Skeletal muscle satellite cell (primary cell): Measurements from ENCODE around the gene DZIP1L.

Experiments used
- H3K27me3 ChIP-seq: 2 replicates; pipeline ENCODE4 v1.7.0; 2013; ENCODE audit warnings: low read length; ENCODE audit not compliant: control insufficient read depth, insufficient read depth
- H3K36me3 ChIP-seq: 2 replicates; pipeline ENCODE4 v1.7.0; 2013; ENCODE audit warnings: mild to moderate bottlenecking, control low read depth, low read length; ENCODE audit not compliant: insufficient read depth
- H3K4me1 ChIP-seq: 2 replicates; pipeline ENCODE4 v1.7.0; 2013; ENCODE audit warnings: low read length; ENCODE audit not compliant: control insufficient read depth, insufficient read depth
- H3K4me2 ChIP-seq: 2 replicates; pipeline ENCODE4 v1.7.0; 2013; ENCODE audit warnings: mild to moderate bottlenecking, low read length
- H3K4me3 ChIP-seq: 2 replicates; pipeline ENCODE4 v1.7.0; 2013; ENCODE audit warnings: low read length
- H3K9ac ChIP-seq: 2 replicates; pipeline ENCODE4 v1.7.0; 2013; ENCODE audit warnings: mild to moderate bottlenecking, low read depth, low read length, moderate library complexity
- H3K9me3 ChIP-seq: replicated peaks from 2 replicates; pipeline ENCODE4 v1.7.0; 2013; ENCODE audit warnings: mild to moderate bottlenecking, control low read depth, low read length

Gene DZIP1L

DNA sequence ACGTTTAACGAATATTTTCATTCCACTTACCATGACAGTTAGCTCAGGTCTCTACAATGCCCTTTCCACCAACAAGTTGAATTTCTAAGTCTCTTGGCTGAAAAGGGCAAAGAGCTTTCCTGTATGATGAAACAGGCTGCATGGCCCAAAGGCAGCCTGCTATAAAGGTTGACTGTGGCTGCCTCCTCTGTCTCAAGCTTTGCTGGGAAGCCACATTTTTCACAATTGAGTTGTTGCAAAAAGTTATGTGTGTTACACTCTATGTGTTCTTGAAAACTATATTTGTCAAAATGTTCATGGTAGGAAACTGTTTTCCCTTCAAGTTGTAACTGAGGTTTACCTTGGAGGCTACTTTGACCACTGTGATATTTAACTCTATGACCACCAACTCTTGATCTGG lies 49.5 kb downstream of the DZIP1L start:
- H3K4me2 ChIP-seq, result no peak overlapping the region
- no peaks in the 10 kb centered on the region for H3K27me3 ChIP-seq
- H3K9ac ChIP-seq, result no peak overlapping the region
- no peak overlapping the region for H3K4me3 ChIP-seq
- H3K9me3 ChIP-seq, result no peaks in the 10 kb centered on the region
- H3K36me3 ChIP-seq, result peaks cover 54% of the 10 kb centered on the region
- peaks cover 11% of the 10 kb centered on the region for H3K4me1 ChIP-seq

DNA sequence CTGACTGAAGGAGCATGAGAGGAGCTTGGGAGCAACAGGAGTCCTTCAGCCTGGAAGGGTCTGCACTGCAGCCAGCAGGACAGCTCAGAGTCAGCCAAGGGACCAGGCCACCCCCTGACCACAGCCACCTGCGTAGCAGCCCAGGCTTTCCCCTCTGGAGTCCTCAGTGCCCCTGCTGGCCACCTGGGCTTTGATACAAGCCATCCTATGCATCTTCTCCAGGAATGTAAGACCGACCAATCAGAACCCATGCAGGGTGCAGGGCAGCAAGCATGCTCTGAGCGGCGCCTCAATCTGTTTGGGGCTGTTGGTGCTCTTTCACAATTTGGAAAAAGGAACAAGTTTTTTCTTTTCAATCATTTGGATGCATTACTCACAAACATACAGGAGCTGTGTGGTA lies 52.0 kb downstream of the DZIP1L start:
- no peak overlapping the region for H3K4me3 ChIP-seq
- no peak overlapping the region for H3K9ac ChIP-seq
- no peaks in the 10 kb centered on the region for H3K27me3 ChIP-seq
- no peaks in the 10 kb centered on the region for H3K9me3 ChIP-seq
- peaks cover 54% of the 10 kb centered on the region for H3K36me3 ChIP-seq
- peaks cover 7% of the 10 kb centered on the region for H3K4me1 ChIP-seq
- H3K4me2 ChIP-seq, result no peak overlapping the region

DNA sequence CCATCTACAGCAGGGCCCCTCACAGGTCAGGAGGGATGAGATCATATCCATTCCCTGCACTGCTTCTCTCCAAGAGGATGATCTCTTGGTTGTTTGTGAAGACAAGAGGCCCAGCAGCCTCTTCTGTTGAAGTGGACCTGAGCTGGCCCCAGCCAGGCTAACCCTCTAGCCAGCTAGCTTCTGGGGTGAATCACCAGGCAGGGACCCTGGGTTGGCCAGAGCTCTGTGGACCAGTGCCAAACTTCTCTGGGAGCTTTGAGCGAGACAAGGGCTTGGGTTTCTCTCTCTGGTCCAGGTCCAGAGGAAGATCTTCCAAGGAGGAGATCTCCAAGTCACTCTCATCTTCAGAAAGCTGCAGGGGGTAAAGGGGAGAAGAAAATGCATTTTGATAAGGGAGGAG lies 52.8 kb downstream of the DZIP1L start:
- Histone ChIP-seq H3K27me3 (no peaks in the 10 kb centered on the region), H3K36me3 (peaks cover 48% of the 10 kb centered on the region)

DNA sequence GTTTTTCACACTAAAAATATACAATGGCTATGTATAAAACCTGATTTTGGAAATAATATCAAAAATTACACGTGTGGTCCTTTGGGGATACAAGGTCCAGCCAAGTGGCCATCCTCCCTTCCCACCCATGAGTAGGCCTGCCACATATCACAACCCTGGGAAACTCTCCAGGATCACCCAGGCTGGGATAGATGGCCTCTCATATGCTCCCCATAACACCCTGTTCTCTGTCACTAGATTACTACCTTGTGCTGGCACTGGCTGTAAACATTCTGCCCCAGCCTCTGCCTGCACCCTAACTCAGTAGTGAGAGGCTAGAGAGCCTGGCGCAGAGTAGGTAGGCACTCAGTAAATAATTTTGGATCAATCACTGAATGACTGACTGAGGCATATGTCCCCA lies 53.4 kb downstream of the DZIP1L start:
- Histone ChIP-seq H3K36me3 (peaks cover 48% of the 10 kb centered on the region), H3K4me1 (peaks cover 7% of the 10 kb centered on the region), H3K4me2 (no peak overlapping the region), H3K4me3 (no peak overlapping the region), H3K27me3 (no peaks in the 10 kb centered on the region), H3K9ac (no peak overlapping the region), H3K9me3 (no peaks in the 10 kb centered on the region)

More for the DNA sequence above, 52.8 kb downstream of the DZIP1L start:
- H3K4me3 ChIP-seq, result no peak overlapping the region
- H3K9me3 ChIP-seq, result no peaks in the 10 kb centered on the region
- no peak overlapping the region for H3K9ac ChIP-seq
- no peak overlapping the region for H3K4me2 ChIP-seq
- peaks cover 7% of the 10 kb centered on the region for H3K4me1 ChIP-seq

DNA sequence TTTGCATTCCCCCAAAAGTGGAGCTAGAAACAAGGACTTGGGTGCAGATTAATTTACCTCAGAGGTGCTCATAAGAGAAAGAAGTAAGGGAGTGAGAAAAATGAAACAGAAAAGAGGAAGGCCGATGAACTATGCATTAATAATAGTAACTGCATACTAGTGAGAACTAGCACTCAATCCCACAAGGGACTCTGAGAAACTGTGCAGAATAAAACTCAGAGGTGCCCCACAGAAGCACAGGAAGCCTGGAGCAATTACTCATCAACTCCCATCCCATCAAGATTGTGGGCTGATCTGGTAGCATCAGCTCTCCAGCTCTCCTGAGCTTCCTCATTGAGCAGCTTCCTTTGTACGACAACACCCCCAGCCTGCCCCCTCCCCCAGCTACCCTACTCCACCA lies 54.6 kb downstream of the DZIP1L start:
- Histone ChIP-seq H3K4me1 (peaks cover 7% of the 10 kb centered on the region), H3K27me3 (no peaks in the 10 kb centered on the region), H3K9me3 (no peaks in the 10 kb centered on the region), H3K9ac (no peak overlapping the region), H3K4me2 (no peak overlapping the region), H3K4me3 (no peak overlapping the region), H3K36me3 (peaks cover 39% of the 10 kb centered on the region)

DNA sequence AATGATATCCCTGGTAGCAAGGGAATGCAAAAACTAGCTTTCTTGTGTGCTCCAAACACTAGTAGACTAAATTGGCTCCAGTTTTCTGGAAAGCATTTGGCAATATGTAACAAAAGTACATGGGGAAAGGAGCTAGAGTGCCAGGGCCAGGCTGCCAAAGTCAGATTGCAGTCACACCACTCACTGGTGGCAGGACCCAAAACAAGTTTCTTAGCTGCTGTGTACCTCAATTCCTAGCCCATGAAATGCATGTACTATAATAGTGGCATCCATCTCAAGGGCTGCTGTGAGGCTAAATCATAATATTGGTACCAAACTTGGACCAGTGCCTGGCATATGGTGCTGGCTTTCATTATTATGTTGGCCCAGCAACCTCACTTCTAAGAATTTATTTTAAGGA lies 56.1 kb downstream of the DZIP1L start:
- peaks cover 7% of the 10 kb centered on the region for H3K4me1 ChIP-seq
- no peak overlapping the region for H3K4me3 ChIP-seq
- no peaks in the 10 kb centered on the region for H3K9me3 ChIP-seq
- peaks cover 25% of the 10 kb centered on the region for H3K36me3 ChIP-seq
- H3K4me2 ChIP-seq, result no peak overlapping the region
- H3K27me3 ChIP-seq, result no peaks in the 10 kb centered on the region
- H3K9ac ChIP-seq, result no peak overlapping the region

DNA sequence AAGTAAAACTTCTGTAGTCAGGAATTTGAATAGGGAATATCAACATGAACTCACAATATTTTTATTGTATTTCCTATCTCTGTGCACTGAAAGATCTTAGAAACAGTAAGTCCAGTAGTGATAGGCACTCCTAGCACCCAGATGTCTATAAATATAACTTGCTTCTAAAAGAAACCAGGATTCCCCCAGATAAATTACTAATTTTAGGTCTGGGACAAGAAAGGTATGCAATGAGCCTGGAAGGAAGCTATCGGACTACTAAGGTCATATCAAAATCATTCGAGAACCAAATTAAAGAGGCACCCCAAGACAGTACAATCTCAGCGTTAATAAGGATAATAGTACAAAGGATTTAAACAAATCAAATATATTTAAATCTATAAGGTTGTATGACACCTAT lies 58.0 kb downstream of the DZIP1L start:
- Histone ChIP-seq H3K4me3 (no peak overlapping the region), H3K9ac (no peak overlapping the region)

DNA sequence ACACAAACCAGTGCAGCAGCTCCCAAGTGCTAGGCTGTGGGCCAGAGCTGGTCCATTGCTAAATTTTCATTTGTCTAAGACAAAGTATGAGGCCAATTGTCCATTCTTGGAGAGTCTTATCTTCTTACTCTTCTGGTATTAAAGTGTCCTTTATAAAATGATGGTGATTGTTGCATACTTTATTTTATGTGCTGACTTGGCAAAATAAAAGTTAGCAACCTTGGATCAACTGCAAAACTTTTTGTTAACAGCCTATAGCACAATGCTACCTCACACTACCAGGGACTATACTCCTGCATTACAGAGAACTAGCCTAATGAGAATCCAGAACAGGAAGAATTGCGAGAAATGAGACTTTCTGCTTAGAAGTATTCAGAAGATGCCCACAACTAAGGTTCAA lies 61.4 kb downstream of the DZIP1L start:
- H3K4me1 ChIP-seq, result peaks cover 7% of the 10 kb centered on the region
- H3K4me3 ChIP-seq, result no peak overlapping the region
- no peaks in the 10 kb centered on the region for H3K9me3 ChIP-seq
- no peaks in the 10 kb centered on the region for H3K27me3 ChIP-seq
- H3K36me3 ChIP-seq, result no peaks in the 10 kb centered on the region
- no peak overlapping the region for H3K4me2 ChIP-seq
- no peak overlapping the region for H3K9ac ChIP-seq

More for the DNA sequence above, 58.0 kb downstream of the DZIP1L start:
- Histone ChIP-seq H3K4me1 (peaks cover 2% of the 10 kb centered on the region), H3K36me3 (peaks cover 10% of the 10 kb centered on the region), H3K4me2 (no peak overlapping the region), H3K9me3 (no peaks in the 10 kb centered on the region), H3K27me3 (no peaks in the 10 kb centered on the region)

DNA sequence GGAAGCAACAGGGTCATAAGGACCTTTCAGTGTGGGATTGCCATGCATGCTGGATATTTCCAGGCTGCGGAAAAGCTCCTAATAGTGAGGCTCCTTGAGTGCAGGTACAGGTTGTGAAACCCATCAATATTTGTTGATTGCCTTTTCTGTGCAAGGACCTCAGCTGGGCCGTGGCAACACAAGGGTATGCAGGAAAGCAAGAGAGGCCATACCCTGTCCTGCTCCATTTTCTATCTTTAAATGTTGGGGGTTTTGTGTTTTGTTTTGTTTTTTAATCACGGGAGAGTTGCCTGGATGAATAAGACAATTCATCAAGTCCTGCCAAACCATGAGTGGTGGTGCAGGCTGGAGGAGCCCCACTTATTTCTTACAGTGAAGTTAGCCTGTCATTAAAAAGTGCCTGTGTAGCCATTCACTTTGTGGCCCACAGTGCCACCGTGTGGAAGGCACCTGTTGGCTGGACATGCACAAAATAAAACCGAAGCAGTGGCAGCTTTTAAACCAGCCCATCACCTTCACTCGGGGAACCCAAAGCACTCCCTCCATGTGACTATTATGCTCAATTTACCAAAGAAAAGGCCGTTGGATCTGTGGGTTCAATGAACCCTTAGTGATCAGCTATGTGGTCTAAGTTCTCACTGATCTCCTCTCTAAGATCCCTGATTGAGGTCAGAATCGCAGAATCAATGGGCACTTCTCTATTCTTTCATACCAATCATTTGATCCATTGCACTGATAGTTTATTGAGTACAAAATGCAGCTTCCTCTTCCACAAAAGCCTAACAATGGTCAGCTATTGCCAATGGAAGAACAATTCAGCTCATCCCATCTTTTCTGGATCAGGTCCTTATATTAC lies 63.2 kb downstream of the DZIP1L start:
- no peak overlapping the region for H3K4me3 ChIP-seq
- H3K9me3 ChIP-seq, result no peaks in the 10 kb centered on the region
- peaks cover 13% of the 10 kb centered on the region for H3K4me1 ChIP-seq
- no peaks in the 10 kb centered on the region for H3K27me3 ChIP-seq
- no peak overlapping the region for H3K9ac ChIP-seq
- no peak overlapping the region for H3K4me2 ChIP-seq
- H3K36me3 ChIP-seq, result peaks cover 6% of the 10 kb centered on the region

DNA sequence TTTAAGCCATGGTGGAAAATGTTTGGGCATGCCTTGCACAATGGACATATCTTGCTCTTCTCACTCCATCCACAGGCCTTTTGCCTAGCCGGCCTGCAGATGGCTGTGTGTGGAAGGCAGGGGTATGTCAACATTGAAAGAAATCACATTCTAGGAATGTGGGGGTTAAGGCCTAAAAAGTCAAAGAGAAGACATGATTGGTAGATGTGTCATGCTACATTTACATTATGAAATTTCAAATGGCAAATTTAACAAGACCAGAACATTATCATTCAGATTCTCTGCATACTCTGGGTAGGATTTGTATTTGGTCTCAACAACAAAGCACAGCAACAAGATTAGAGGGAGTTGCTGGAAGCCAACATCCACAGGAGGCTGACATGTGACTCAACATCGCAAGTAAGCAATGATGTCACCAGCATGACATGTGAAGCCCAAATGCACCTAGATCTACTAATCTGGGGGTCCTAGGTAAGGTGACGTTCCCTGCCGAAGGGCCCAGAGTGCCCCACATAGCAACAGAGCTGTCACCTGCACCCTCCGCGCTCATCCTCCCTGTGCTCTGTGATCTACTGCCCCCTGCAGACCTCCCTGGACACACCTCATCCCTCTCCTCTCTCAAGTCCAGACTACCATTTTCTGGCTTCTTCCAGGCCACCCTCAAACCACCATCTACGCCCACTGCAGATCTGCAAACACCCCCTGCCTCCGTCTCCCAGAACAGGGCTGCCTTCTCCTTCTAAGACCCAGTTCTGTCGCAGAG lies 66.1 kb downstream of the DZIP1L start:
- no peak overlapping the region for H3K9ac ChIP-seq
- H3K9me3 ChIP-seq, result no peaks in the 10 kb centered on the region
- peaks cover 15% of the 10 kb centered on the region for H3K4me1 ChIP-seq
- no peaks in the 10 kb centered on the region for H3K27me3 ChIP-seq
- H3K36me3 ChIP-seq, result peaks cover 11% of the 10 kb centered on the region
- no peak overlapping the region for H3K4me2 ChIP-seq
- H3K4me3 ChIP-seq, result no peak overlapping the region

DNA sequence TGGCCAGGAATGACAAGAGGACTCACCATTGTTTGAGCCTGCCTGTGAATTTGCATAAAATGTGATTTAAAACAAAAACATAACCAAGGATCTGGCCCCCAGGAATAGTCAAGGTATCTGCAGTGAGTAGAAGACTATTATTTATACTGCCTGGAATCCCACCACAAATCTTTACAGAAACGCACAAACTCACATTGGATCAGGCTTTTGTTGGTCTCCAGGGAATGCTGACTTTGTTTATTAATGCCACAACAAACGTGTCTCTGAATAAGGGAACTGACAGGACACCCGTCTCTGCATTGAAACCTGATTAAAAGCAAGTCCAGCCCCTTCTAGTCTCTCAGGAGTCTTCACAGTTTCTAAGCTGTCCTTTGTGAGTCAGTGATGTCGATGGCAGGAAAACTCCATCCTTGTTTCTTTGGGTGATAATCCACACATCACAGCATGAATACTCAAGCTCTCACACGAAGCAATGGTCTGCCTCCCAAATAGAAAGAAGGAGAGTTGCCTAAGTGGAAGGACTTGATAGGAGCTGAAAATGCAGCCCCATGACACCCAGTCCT lies 67.7 kb downstream of the DZIP1L start:
- no peaks in the 10 kb centered on the region for H3K27me3 ChIP-seq
- no peak overlapping the region for H3K4me3 ChIP-seq
- peaks cover 11% of the 10 kb centered on the region for H3K36me3 ChIP-seq
- H3K4me1 ChIP-seq, result peaks cover 32% of the 10 kb centered on the region
- no peaks in the 10 kb centered on the region for H3K9me3 ChIP-seq
- H3K4me2 ChIP-seq, result no peak overlapping the region
- no peak overlapping the region for H3K9ac ChIP-seq
